Ectodermal cell (in vitro differentiated cells): ENCODE results near the gene LIMS1.

ENCODE experiments used
- H3K27ac ChIP-seq: 2 replicates; pipeline ENCODE4 v1.7.0; 2013; ENCODE audit warnings: mild to moderate bottlenecking, low read depth, low read length; ENCODE audit not compliant: insufficient read depth, poor library complexity, severe bottlenecking
- H3K27me3 ChIP-seq: 2 replicates; pipeline ENCODE4 v1.7.0; 2013; ENCODE audit warnings: mild to moderate bottlenecking, low read length; ENCODE audit not compliant: insufficient read depth, control insufficient read depth, poor library complexity, severe bottlenecking
- H3K36me3 ChIP-seq: one replicate; pipeline ENCODE4 v1.7.0; 2013; ENCODE audit warnings: low read length; ENCODE audit not compliant: control insufficient read depth, insufficient read depth
- H3K4me1 ChIP-seq: one replicate; pipeline ENCODE4 v1.7.0; 2013; ENCODE audit warnings: low read length; ENCODE audit not compliant: control insufficient read depth, insufficient read depth
- H3K4me3 ChIP-seq: 2 replicates; pipeline ENCODE4 v1.7.0; 2013; ENCODE audit warnings: low read depth, low read length, control low read depth; ENCODE audit not compliant: insufficient read depth
- H3K9me3 ChIP-seq: 2 replicates; pipeline ENCODE4 v1.7.0; 2013; ENCODE audit warnings: mild to moderate bottlenecking, low read length, moderate library complexity; ENCODE audit not compliant: control insufficient read depth
- WGBS, 2 experiments: methylation state at CpG; one replicate each; pipeline ENCODE4 v1.1.7; 2013; ENCODE audit warnings: missing lambda C conversion rate in 2 of 2; 5-methylcytosine and 5-hydroxymethylcytosine counted together

The LIMS1 gene

DNA sequence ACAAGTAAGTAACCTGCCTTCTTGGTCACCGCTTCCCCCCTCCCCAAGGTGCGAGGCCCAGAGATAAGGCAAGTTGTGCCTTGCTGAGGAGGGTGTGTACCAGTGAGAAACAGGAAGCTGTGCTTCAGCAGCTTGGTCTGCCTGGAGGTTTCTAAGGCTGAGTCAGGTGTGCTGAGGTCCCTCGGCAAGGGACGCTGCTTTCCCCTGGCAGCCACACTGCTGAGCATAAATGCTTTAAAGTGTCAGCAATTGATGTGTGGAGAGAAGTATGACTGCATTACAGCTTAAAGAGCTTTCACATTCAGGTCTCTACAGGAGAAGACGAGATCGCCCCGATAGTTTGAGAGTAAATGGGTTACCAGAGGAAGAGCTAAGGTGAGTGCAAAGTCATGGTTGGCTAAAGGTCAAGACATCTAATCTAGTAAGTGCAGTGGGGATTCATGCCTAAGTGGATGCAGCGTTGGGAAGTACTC lies 86.9 kb downstream of the LIMS1 start:
- H3K4me3 ChIP-seq, result no peak overlapping the region
- peak overlapping the region; percentile 33 for H3K27ac ChIP-seq
- no peaks in the 10 kb centered on the region for H3K9me3 ChIP-seq
- H3K4me1 ChIP-seq, result peaks cover 29% of the 10 kb centered on the region
- H3K27me3 ChIP-seq, result no peaks in the 10 kb centered on the region
- no peaks in the 10 kb centered on the region for H3K36me3 ChIP-seq
- WGBS, 2 experiments, result 22 to 27% methylated on average over 8 of the region's 8 CpGs

DNA sequence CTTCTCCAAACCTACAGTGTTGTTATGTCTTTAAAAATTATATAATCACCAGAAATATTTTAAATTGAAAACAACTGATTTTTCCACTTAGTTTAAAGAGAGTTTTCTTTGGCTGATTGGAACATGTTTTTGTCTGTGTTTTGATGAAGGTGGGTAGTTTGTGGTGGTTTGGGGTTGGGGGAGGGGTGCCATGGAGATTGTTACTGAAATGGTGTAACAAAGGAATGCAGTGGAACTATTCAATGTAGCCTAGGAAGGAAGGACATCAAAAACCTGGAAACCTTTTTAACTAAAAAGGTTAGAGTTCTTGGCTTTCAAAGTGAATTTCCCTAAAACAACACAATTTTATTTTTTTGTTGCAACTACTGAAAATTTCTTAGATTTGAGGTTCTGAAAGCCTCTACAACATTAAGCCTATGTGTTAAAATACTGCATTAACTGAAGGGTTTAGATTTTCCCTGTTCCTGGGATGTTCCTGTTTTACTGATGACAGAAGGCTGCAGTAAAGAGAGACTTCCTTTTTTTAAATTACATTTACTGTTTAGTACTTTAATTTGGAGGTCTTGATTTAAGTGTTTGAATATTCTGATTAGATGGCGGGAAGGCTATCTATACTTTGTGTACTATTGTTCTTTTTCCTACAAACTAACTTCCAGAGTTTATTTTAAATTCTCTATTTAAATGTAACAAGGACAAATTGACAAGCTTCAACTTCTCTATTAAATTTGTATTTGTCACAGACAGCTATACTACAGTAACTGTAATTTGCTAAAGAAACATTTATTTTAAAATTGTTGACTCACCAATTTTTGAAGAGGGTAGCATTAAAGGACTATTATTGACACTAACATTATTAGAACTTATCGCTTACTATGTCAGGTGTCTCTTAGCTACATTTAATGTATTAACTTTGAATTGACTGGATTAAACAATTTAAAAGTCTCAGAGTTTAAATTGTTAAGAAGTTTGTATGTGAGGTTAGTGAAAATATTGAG lies 87.7 kb downstream of the LIMS1 start:
- Histone ChIP-seq H3K4me3 (no peak overlapping the region), H3K4me1 (peaks cover 29% of the 10 kb centered on the region), H3K36me3 (no peaks in the 10 kb centered on the region), H3K27me3 (no peaks in the 10 kb centered on the region), H3K27ac (no peak overlapping the region), H3K9me3 (no peaks in the 10 kb centered on the region)
- WGBS, 2 experiments, result 83% methylated on average over 1 of the region's 2 CpGs; no CpG with 5 or more reads in 1 of the 2 experiments

DNA sequence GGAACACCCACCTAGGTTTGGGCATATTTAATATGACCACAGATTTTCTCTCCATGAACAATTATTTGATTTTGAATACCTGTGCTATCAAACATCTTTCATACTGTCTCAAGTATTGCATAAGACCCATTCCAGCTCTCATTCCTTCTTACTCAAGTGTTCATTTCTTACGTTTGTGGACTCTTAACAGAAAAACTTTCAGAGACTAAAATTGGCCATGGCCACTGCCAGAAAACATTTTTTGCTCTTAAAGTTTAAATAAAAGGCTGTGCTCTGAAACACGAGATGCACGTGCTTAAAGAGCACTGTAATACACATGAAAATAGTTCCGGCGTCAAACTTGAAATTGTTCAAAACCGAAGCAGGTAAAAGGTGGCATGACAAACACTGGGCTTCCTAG lies 89.3 kb downstream of the LIMS1 start:
- Histone ChIP-seq H3K4me3 (no peak overlapping the region), H3K9me3 (no peaks in the 10 kb centered on the region), H3K27me3 (no peaks in the 10 kb centered on the region), H3K4me1 (peaks cover 29% of the 10 kb centered on the region), H3K36me3 (no peaks in the 10 kb centered on the region), H3K27ac (no peak overlapping the region)
- WGBS, 2 experiments, result 85 to 86% methylated on average over 6 of the region's 6 CpGs

DNA sequence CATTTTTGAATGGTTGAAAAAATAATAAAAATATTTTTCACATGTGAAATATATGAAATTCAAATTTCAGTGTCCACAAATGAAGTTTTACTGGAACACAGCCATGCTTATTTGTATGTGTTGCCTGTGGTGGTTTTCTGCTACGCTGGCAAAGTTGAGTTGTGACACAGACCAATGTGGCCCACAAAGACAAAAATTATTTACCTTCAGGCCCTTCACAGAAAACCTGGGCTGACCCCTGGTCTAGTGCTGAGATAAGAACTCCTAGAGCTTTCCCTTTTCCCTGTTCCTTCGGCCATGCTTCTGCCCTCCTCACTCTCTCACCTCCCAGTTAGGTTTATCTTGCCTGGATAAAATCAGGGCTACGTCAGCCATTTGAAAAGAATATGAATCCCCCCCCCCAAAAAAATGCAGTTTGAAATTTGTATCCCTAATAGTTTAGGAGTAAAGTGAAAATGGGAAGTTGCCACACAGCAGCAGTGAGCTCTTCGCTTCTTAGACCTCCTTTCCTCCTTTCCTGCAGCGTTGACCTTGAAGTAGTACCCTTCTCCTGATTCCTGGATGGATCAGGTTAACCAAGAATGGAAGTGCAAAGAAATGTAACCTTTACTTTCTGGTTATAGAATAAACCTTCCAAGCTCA lies 91.0 kb downstream of the LIMS1 start:
- H3K27ac ChIP-seq, result no peak overlapping the region
- no peak overlapping the region for H3K4me3 ChIP-seq
- H3K9me3 ChIP-seq, result no peaks in the 10 kb centered on the region
- WGBS, 2 experiments, result 87 to 95% methylated on average over 4 to 5 of the region's 5 CpGs
- no peaks in the 10 kb centered on the region for H3K27me3 ChIP-seq
- H3K36me3 ChIP-seq, result no peaks in the 10 kb centered on the region
- H3K4me1 ChIP-seq, result peaks cover 23% of the 10 kb centered on the region

DNA sequence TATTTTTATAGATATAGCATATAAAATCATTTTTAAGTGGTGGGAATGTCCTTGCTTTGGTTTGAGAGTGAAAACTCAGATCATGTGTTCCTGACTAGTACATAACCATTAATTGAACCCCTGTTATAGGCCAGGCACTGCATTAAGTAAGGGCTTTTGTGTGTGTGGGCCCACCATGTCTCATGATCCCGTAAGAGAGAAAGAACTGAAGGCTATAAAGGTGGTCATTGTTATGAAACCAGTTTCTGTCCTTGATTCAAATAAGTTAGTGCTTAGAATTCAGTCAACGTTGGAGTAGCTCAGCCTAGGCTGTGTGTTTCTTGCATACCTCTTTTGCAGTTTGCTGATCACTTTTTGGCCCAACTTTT lies 91.5 kb downstream of the LIMS1 start:
- Histone ChIP-seq H3K4me3 (no peak overlapping the region), H3K36me3 (no peaks in the 10 kb centered on the region), H3K27me3 (no peaks in the 10 kb centered on the region), H3K4me1 (peaks cover 18% of the 10 kb centered on the region), H3K27ac (no peak overlapping the region), H3K9me3 (no peaks in the 10 kb centered on the region)
- WGBS, 2 experiments, result 73 to 85% methylated on average over 2 of the region's 2 CpGs

DNA sequence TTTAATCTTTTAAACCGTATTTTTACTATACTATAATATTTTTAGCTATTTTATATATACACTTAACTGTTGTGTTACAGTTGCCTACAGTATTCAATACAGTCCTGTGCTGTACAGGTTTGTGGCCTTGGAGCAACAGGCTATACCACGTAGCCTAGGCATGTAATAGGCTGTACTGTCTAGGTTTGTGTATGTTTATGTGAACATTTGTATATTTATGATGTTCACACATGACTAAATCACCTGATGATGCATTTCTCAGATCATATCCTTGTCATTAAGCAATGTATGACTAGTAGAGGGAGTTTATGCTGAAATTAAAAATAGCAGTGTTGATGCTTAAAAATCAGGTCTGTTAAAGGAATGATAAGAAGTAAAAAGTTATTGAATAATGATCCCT lies 92.7 kb downstream of the LIMS1 start:
- Histone ChIP-seq H3K9me3 (no peaks in the 10 kb centered on the region), H3K27ac (no peak overlapping the region), H3K4me1 (peaks cover 6% of the 10 kb centered on the region), H3K4me3 (no peak overlapping the region), H3K27me3 (no peaks in the 10 kb centered on the region), H3K36me3 (no peaks in the 10 kb centered on the region)
- 85 to 100% methylated on average over 1 of the region's 2 CpGs for WGBS, 2 experiments

DNA sequence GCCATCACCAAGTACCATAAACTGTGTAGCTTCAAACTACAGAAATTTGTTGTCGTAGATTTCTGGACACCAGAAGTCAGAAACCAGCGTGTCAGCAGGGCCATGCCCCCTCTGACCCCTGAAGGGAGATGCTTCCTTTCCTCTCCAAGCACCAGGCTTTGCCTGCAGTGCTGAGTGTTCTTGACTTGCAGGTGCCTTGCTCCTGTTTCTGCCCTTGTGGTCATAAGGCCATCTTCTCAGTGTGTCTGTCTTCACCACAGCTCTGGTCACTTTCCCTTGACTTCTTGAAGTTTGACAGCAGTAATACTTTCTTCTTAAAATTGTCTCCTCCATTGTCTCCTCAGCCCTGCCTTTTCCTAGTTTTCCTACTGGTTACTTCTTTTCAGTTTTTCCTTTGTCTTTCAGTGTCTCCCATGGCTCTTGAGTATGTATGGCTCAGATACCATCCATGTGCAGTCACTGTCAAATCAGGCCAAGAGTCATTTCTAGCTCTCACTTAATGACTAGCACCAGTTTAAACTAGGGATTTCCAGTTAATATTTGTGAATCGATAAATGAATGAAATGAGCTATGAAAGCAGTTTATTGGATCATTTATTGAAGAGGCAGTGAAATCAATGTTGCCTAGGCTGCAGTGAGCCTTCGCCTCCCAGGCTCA lies 93.8 kb downstream of the LIMS1 start:
- no peaks in the 10 kb centered on the region for H3K36me3 ChIP-seq
- no peak overlapping the region for H3K27ac ChIP-seq
- H3K4me3 ChIP-seq, result no peak overlapping the region
- no peaks in the 10 kb centered on the region for H3K27me3 ChIP-seq
- H3K4me1 ChIP-seq, result no peaks in the 10 kb centered on the region
- no peaks in the 10 kb centered on the region for H3K9me3 ChIP-seq
- 92 to 94% methylated on average over 4 of the region's 4 CpGs for whole genome bisulfite sequencing, 2 experiments

DNA sequence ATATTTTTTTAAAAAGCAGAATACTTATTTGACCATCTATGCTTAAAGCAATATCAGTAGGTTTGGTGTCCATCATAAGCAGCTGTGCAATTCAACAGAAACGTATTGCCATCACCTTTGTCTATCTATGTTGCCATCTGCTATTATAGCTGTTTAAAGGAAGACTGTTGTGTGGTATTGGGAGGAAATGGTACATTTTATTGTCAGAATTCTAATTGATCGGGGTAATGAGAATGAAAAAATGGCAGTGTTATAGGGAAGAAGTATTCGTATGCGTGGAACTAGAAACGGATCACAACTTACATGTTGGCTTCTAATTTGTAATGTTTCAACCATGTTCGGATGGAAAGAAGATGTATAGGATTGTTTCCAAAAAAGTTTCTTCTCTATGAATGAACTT lies 94.7 kb downstream of the LIMS1 start:
- H3K27me3 ChIP-seq, result no peaks in the 10 kb centered on the region
- no peaks in the 10 kb centered on the region for H3K9me3 ChIP-seq
- H3K4me3 ChIP-seq, result no peak overlapping the region
- H3K4me1 ChIP-seq, result no peaks in the 10 kb centered on the region
- no peaks in the 10 kb centered on the region for H3K36me3 ChIP-seq
- 95 to 96% methylated on average over 6 of the region's 6 CpGs for WGBS, 2 experiments
- H3K27ac ChIP-seq, result no peak overlapping the region

DNA sequence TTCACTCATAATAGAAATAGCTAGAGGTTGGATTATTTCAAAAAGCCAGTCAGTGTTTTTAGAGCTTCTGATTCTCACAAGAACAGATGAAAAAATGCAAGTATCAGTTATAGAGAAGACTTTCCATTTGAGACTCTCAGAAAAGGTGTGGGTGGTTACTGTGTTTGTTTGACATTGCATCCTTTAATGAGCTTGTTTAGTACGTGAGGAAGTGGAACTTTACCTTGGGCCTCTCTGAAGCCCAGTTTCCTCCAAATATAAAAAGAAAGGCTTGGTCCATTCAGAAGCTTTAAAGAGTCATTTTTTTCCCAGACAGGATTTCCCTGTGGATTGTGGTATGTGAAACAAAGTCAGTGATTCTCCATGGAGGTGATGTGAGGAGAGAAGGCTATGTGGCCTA lies 95.1 kb downstream of the LIMS1 start:
- Histone ChIP-seq H3K36me3 (no peaks in the 10 kb centered on the region), H3K27ac (no peak overlapping the region), H3K9me3 (no peaks in the 10 kb centered on the region), H3K4me3 (no peak overlapping the region), H3K27me3 (no peaks in the 10 kb centered on the region), H3K4me1 (no peaks in the 10 kb centered on the region)
- 91 to 93% methylated on average over 1 of the region's 1 CpG for WGBS, 2 experiments
